Neural cell (in vitro differentiated cells): ENCODE data around the gene CD101.

ENCODE experiments used
- EP300 ChIP-seq: fragments of 450-650 bp; conservative IDR thresholded peaks from 2 replicates; pipeline ENCODE4 v1.6.1; 2014; ENCODE audit warnings: antibody characterized with exemption, mild to moderate bottlenecking, moderate library complexity; ENCODE audit not compliant: poor library complexity, severe bottlenecking
- TAF1 ChIP-seq: IDR thresholded peaks from 2 replicates; pipeline ENCODE4 v1.6.1; 2012; ENCODE audit warnings: low read depth
- TF ChIP-seq, protein P1 (sequence below): fragments of 450-650 bp; IDR thresholded peaks from 2 replicates; pipeline ENCODE4 v1.5.1; 2014; ENCODE audit warnings: antibody characterized with exemption, mild to moderate bottlenecking, moderate library complexity; ENCODE audit not compliant: poor library complexity, severe bottlenecking

DNA sequence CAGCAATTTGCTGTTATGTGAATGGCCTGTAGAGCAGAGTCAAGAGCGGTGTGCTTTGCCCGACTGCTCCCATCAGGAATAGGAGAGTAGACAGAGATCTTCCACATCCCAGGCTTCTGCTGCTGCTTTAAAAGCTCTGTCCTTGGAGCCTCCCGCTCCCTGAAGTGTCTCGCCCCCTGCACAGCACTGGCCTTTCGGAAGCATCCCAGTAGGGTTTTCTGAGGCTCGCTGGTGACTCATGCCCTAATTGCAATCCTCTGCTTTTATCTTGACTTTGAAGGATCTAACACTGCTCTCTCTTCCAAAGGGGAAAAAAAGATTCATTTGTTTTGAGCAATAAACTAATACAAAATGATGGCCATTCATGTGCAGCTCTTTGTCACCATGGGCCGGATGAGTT lies 13.3 kb upstream of the CD101 start:
- TF ChIP-seq, protein P1, sequence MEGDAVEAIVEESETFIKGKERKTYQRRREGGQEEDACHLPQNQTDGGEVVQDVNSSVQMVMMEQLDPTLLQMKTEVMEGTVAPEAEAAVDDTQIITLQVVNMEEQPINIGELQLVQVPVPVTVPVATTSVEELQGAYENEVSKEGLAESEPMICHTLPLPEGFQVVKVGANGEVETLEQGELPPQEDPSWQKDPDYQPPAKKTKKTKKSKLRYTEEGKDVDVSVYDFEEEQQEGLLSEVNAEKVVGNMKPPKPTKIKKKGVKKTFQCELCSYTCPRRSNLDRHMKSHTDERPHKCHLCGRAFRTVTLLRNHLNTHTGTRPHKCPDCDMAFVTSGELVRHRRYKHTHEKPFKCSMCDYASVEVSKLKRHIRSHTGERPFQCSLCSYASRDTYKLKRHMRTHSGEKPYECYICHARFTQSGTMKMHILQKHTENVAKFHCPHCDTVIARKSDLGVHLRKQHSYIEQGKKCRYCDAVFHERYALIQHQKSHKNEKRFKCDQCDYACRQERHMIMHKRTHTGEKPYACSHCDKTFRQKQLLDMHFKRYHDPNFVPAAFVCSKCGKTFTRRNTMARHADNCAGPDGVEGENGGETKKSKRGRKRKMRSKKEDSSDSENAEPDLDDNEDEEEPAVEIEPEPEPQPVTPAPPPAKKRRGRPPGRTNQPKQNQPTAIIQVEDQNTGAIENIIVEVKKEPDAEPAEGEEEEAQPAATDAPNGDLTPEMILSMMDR = no peak
- no peak for TF ChIP-seq TAF1
- no peak for TF ChIP-seq EP300
